GM18511 (cell line): ENCODE results near the gene CCNT2.
A peak's percentile ranks its signal among the peaks of the same experiment; 100 is the strongest.
"Not testable (repeated sequence)": the region's sequence is repeated elsewhere in the genome, so short reads cannot be mapped to it uniquely, and the experiment has no call there.

Experiments used
- ATAC-seq: cut with Tn5 transposase; IDR thresholded peaks from one replicate; pipeline ENCODE4 v1.9.1; 2021; ENCODE audit warnings: mild to moderate bottlenecking, moderate library complexity; ENCODE audit not compliant: unreplicated experiment

CCNT2 gene

GRCh38 chr2:134917888-134918525, 615 bp upstream of the CCNT2 start:
- ATAC-seq: peak; percentile 79

DNA sequence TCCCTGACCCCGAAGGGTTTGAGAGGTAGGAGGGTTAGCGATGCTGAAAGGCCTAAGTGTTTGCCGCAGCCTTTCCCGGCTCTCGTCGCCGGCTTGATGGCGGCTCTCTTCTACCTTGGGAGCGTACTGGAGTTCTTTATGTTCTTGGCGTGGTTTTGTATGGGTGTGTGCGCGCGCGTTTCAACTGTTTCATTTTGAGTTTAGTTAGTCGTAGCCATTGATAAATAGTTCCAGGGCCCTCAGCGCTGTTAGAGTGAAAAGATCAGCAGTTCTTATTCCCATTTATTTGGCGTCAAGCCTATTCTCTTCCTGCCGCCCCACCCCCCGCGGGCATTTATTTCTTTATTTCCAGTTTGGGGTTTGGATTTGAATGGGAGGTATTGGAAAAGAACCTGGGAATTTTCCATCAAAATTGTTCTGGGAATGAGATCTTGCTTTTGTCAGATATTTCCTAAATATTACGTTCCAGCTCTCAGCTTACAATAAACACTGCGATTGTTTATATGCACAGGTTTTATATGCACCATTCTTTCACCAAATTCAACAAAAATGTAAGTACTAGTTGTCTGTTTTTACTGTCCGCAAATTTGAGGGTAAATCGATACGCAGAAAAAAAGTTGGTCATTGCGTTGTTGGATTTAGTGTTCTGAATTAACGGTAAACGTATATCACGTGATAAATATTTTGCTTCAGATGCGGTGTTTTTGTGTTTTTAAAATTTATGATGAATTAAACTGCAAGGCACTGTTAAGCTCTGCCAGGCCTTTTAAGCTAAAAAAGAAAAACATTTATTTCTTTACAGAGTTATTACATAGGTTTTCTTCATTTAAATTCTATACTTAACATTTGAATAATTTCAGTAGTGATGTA, 954 bp downstream of the CCNT2 start:
- ATAC-seq: no peak

DNA sequence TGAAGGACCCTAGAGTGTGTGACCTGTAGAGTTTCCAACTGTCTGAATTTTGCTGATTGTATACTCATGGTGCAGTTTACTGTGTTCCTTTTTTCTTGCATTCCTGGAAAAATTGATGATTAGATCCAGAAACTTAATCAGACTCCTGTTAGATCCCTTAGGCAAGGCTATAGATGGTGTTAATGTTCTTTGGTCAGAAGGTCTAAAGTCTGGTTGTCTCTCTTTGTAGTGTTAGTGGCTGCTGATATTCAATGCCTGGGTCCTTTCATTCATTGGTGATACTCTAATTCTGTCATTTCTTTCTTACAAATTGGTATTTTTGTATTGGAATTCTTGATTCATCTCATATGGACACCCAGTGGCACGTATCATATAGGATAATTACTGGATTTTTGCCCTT, 6.3 kb downstream of the CCNT2 start:
- ATAC-seq: no peak

DNA sequence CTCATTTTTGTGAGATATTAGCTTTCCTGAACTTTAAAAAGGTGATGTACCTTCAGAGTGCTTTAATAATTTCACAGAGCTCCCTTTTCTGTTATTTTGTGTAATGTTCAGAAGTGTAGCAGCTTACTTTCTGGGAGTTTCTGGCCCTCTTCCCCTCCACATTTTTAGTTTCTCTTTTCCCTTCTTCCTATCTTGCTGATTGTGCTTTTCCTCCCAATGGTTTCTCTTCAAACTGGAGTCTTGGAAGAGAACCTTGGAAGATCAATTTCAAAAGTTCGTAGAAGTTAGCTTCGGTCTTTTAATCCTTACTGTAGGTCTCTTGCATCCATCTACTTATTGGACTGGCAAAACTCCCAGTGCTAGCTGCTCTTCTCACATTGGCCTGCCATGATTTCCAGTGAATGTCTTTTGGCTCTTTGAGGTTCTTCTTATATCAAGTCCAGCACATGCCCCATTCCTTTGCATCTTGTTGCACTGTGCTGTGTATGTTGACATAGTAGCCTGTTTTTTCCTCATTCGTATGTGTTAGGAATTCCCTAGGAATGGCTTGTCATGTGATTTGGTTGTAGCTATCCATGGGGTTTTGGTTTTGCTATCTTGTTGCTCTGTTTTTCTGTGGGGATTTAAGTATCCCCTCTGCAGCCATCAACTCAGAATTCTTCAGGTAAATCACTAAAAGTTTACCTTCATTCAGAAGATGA, 7.8 kb downstream of the CCNT2 start:
- ATAC-seq: no peak

- no peak for ATAC-seq
Measured at GRCh38 chr2:134927195-134927594, 8.6 kb downstream of the CCNT2 start.

- ATAC-seq: no peak
Measured at GRCh38 chr2:134932864-134933526, 14.4 kb downstream of the CCNT2 start.

- no peak for ATAC-seq
Measured at GRCh38 chr2:134933732-134934131, 15.1 kb downstream of the CCNT2 start.

- no peak for ATAC-seq
Measured at GRCh38 chr2:134934150-134934549, 15.5 kb downstream of the CCNT2 start.

DNA sequence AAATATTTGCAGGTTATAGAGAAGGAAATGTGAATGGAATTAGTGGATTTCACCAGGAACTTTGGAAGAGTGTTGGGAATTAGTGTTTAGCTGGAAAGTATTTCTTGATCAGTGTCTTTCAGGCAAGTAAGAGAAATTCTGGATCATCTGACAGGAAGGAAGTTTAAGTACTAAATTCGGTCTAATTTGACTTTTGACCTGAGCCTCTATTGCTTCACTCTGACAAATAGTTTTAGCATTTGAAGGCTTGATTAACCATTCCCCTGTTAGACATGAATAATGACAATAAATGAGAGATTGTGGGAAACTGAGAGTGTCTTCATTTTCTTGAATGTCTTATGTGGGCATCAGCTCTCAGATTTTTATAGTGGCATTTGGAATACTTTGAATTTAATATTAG, 16.0 kb downstream of the CCNT2 start:
- no peak for ATAC-seq

- ATAC-seq: no peak
Measured at GRCh38 chr2:134936691-134937090, 18.1 kb downstream of the CCNT2 start.

DNA sequence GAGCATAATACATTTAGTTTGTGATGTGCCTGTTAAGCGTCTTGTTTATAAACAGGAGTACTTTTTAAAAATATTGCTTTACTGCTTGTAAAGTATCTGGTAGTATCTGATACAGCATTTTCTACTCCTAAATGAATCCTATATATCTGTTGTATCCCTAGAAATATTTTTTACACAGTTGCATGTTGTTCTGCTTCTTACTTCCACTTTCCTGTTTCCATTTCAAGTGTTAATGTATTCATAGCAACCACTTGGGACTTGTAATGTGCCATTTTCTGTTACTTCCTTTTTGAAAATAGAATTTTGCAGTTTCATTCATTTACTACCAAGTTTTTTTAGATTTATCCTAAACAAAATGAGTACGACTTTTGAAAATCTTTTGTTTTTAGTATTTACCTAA, 24.9 kb downstream of the CCNT2 start:
- ATAC-seq: peak; percentile 88

DNA sequence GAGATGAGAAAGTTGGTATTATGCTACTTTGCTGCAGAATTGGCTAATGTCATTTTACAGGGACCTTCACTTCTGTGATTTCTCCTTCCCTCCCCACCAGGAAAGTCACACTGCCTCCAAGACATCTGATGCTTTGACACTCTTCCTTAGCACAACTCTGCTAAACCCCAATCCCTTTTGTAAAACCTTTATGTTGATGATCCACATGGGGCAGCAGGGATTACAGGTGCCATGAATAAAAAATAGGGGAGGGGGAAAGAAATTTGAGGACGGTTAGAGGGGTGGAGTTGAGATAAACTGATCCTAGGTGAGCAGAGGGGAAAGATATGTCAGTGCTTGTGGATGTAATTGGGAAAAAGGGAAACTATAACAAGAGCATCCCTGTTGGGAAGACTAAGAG, 26.4 kb downstream of the CCNT2 start:
- no peak for ATAC-seq

- ATAC-seq: no peak
Measured at GRCh38 chr2:134946073-134946472, 27.5 kb downstream of the CCNT2 start.

DNA sequence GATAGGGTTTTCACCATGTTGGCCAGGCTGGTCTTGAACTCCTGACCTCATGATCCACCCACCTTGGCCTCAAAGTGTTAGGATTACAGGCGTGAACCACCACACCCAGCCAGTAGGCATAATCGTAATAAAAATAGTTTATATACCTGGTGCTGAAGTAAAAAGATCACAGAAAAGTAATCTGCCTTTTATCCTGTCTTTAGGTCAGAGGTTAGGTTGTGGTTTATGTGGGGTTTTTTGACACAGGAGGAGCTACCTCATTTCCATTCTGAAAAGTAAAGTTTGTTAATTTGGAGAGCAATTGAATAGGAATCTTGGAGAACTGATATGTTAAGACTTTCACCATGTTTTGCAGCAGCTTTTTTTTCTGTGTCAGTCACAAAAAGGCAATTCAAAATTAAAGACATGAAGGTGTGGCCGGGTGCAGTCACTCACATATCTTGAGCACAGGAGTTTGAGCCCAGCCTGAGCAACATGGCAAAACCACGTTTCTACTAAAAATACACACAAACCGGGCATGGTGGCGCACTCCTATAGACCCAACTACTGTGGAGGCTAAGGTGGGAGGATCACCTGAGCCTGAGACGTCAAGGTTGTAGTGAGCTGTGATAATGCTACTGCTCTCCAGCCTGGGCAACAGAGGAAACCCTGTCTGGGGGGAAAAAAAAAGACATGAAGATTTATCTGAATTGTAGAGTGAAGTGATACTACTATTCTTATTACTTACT, 31.5 kb downstream of the CCNT2 start:
- no peak for ATAC-seq

DNA sequence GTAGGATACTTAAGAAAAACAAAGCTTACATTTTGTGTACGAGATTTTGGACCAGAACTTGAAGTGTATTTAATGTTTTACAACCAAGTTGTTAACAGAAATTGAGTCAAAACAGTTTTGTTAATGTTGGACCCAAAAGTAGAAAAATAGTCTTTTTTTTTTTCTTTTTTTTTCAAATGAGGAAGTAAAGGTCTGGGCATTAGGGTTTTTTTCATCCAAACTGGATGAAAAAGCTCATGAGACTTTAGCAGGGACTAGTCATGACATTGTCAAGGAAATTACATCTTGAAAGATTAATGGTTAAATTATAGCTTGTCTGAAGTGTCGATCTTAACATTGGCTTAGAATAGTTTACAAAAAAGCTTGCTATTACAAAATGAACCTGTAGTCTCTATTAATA, 32.3 kb downstream of the CCNT2 start:
- ATAC-seq: no peak

DNA sequence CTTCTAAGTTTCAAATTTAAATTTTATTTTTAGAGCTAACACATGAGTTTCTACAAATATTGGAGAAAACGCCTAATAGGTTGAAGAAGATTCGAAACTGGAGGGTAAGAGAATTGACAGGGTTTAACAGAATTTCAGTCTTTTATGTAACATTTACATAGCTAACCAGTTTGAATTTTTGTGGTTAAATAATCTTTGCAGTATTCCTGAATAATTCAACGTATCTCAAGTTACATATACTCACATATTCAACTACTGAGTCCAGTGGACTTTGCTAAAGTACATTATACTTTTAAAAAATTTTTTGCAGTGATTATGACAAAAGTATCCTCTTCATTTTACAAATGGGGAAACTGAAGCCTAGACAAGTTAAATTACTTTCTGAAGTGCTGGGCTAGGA, 34.0 kb downstream of the CCNT2 start:
- no peak for ATAC-seq

DNA sequence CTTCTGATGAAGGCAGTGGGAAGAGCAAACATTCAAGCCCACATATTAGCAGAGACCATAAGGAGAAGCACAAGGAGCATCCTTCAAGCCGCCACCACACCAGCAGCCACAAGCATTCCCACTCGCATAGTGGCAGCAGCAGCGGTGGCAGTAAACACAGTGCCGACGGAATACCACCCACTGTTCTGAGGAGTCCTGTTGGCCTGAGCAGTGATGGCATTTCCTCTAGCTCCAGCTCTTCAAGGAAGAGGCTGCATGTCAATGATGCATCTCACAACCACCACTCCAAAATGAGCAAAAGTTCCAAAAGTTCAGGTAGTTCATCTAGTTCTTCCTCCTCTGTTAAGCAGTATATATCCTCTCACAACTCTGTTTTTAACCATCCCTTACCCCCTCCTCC, 35.4 kb downstream of the CCNT2 start:
- ATAC-seq: no peak

- no peak for ATAC-seq
Measured at GRCh38 chr2:134955744-134956143, 37.1 kb downstream of the CCNT2 start.

- ATAC-seq: no peak
Measured at GRCh38 chr2:134957477-134957876, 38.9 kb downstream of the CCNT2 start.

DNA sequence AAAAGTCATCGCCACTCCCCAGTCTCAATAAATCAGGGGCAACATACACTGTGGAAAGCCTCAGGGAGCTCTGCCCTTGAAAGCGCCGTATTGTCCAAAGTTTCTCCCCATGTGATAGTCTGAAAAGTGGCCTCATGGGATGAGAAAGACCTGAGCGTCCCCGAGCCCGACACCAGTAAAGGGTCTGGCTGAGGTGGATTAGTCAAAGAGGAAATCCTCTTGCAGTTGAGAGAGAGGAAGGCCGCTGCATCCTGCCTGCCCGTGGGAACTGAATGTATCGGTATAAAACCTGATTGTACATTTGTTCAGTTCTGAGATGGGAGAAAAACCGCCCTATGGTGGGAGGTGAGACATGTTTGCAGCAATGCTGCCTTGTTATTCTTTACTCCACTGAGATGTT, 48.5 kb downstream of the CCNT2 start:
- ATAC-seq: not testable (repeated sequence)
